Testis (tissue), 5 donors: ENCODE measurements around the gene KDM6A. TPM values are rescaled to one million over a fixed set of nuclear protein-coding genes. Genes with fewer than 3 reads are reported as not detected.
A peak's percentile ranks its signal among the peaks of the same experiment; 100 is the strongest.
"Not testable (repeated sequence)": the region's sequence is repeated elsewhere in the genome, so short reads cannot be mapped to it uniquely, and the experiment has no call there.

Experiments used
- DNase-seq: peaks from one replicate; pipeline ENCODE4 v3.0.0-alpha.2; 2019
- H3K27ac ChIP-seq, 2 donors: fragments of 200-600 bp; sonication (generic); one replicate each; pipeline ENCODE4 v1.5.1; 2019
- H3K27me3 ChIP-seq: fragments of 200-600 bp; sonication (generic); one replicate; pipeline ENCODE4 v1.5.1; 2019
- H3K36me3 ChIP-seq: fragments of 200-600 bp; sonication (generic); one replicate; pipeline ENCODE4 v1.5.1; 2017; ENCODE audit warnings: low read depth; ENCODE audit errors: missing control alignments
- H3K4me1 ChIP-seq: fragments of 200-600 bp; sonication (generic); one replicate; pipeline ENCODE4 v1.5.1; 2019
- H3K4me3 ChIP-seq, 2 donors: fragments of 200-600 bp; sonication (generic); one replicate each; pipeline ENCODE4 v1.5.1; 2017 to 2019
- H3K9me3 ChIP-seq: fragments of 200-600 bp; sonication (generic); one replicate; pipeline ENCODE4 v1.5.1; 2017
- CTCF ChIP-seq, 3 experiments: fragments of 450-650 bp in 2 of 3; fragments of 200-600 bp in 1 of 3; sonication (generic) in 1 of 3; IDR thresholded peaks; one replicate each; pipeline ENCODE4 v1.5.1; 2016 to 2019; ENCODE audit warnings: antibody characterized with exemption in 3 of 3, mild to moderate bottlenecking in 2 of 3, moderate library complexity in 1 of 3
- POLR2A ChIP-seq: fragments of 450-650 bp; IDR thresholded peaks from one replicate; pipeline ENCODE4 v1.6.1; 2017; ENCODE audit warnings: antibody characterized with exemption, mild to moderate bottlenecking, moderate library complexity
- WGBS, 2 donors: methylation state at CpG; one replicate each; pipeline ENCODE4 v1.1.5; 2018; 5-methylcytosine and 5-hydroxymethylcytosine counted together
- intact Hi-C: fragments of 100-400 bp; cut with DNase I; formaldehyde crosslinking; loops from one replicate; pipeline ENCODE4 v1.15.1; 2023; ENCODE audit warnings: low total_unique reads
- long read RNA-seq, 2 donors: transcript quantifications; one replicate each; lab custom pipeline, GENCODE V29; 2026
- polyA plus RNA-seq: library from polyadenylated mRNA; stranded (reverse); fragments of 350-450 nt; fragmentation: Illumina TruSeq; extraction: RNeasy Lipid Tissue Mini Kit (QIAGEN cat#74804); gene quantifications from one replicate; pipeline ENCODE4 v1.2.3, GENCODE V29; 2014; ENCODE audit warnings: low read depth, low replicate concordance; ENCODE audit not compliant: insufficient read depth
- total RNA-seq, 2 donors: library from RNA; depleted of rRNA; stranded (reverse); fragments of >200 nt; gene quantifications; one replicate each; pipeline ENCODE4 v1.2.3, GENCODE V29; 2016

The KDM6A gene
- total RNA-seq (10 to 100 TPM; 56.7 to 57.7 TPM), polyA plus RNA-seq (27.2 TPM)
- long read RNA-seq, donor 1, full-length matches to known transcripts, result 2 of 18 reads
- long read RNA-seq, donor 1, partial matches to known transcripts, result 16 of 18 reads
- long read RNA-seq, donor 1, other reads (novel, unspliced or antisense), result 0 of 18 reads
- long read RNA-seq, donor 2, result 0 reads

GRCh38 chrX:44872821-44873414 lies at the start of gene KDM6A:
KDM6A (plus strand) TSS chrX:44873188; CDS start chrX:44873552, 364 bp downstream.
- WGBS, 2 donors, result 0% methylated on average over 6 to 9 of the region's 61 CpGs
- Histone ChIP-seq H3K4me1 (no peaks in the 10 kb centered on the region), H3K27me3 (no peaks in the 10 kb centered on the region), H3K4me3 (peak within 1 kb of the TSS; percentile 68 to 78), H3K9me3 (no peaks in the 10 kb centered on the region), H3K36me3 (no peaks in the 10 kb centered on the region), H3K27ac (peak within 1 kb of the TSS; percentile 98 to 99)
- intact Hi-C loops, result no loop called here
- TF ChIP-seq CTCF (IDR thresholded peaks at IDR 0.05), result no peak
- TF ChIP-seq POLR2A, result peak; percentile 16
- DNase-seq, result peak; percentile 97

- 100% methylated on average over 1 to 2 of the region's 2 CpGs for WGBS, 2 donors
- H3K4me3 ChIP-seq, H3K27ac ChIP-seq, H3K9me3 ChIP-seq, H3K4me1 ChIP-seq, DNase-seq, intact Hi-C loops, H3K36me3 ChIP-seq, H3K27me3 ChIP-seq: not testable (repeated sequence)
These were observed 49.8 kb upstream of the KDM6A start for GRCh38 chrX:44823193-44823592.

GRCh38 chrX:44828008-44828605 lies 44.9 kb upstream of the KDM6A start:
- Histone ChIP-seq H3K4me3 (no peak overlapping the region), H3K36me3 (no peaks in the 10 kb centered on the region), H3K9me3 (no peaks in the 10 kb centered on the region), H3K27ac (no peak overlapping the region), H3K27me3 (no peaks in the 10 kb centered on the region), H3K4me1 (no peaks in the 10 kb centered on the region)
- intact Hi-C loops, result no loop called here
- 72 to 83% methylated on average over 4 of the region's 4 CpGs for WGBS, 2 donors
- no peak for TF ChIP-seq CTCF (IDR thresholded peaks at IDR 0.05)
- no peak for TF ChIP-seq POLR2A
- DNase-seq, result no peak

GRCh38 chrX:44829832-44830231 lies 43.2 kb upstream of the KDM6A start:
- H3K36me3 ChIP-seq, result no peaks in the 10 kb centered on the region
- intact Hi-C loops, result no loop called here
- 30 to 56% methylated on average over 2 of the region's 2 CpGs for WGBS, 2 donors
- DNase-seq, result no peak
- H3K27me3 ChIP-seq, result no peaks in the 10 kb centered on the region
- H3K4me1 ChIP-seq, result no peaks in the 10 kb centered on the region
- H3K4me3 ChIP-seq, result no peak overlapping the region
- no peaks in the 10 kb centered on the region for H3K9me3 ChIP-seq
- no peak overlapping the region for H3K27ac ChIP-seq
- no peak for TF ChIP-seq POLR2A
- no peak for TF ChIP-seq CTCF (IDR thresholded peaks at IDR 0.05)

- Histone ChIP-seq H3K27ac (no peak overlapping the region), H3K4me3 (no peak overlapping the region), H3K4me1 (no peaks in the 10 kb centered on the region), H3K27me3 (no peaks in the 10 kb centered on the region), H3K36me3 (no peaks in the 10 kb centered on the region), H3K9me3 (no peaks in the 10 kb centered on the region)
- intact Hi-C loops, result no loop called here
- no peak for TF ChIP-seq CTCF (IDR thresholded peaks at IDR 0.05)
- no peak for TF ChIP-seq POLR2A
- WGBS, 2 donors, result 70 to 73% methylated on average over 5 to 10 of the region's 10 CpGs
- no peak for DNase-seq
These were observed 30.3 kb upstream of the KDM6A start for GRCh38 chrX:44842550-44843317.
